OCI-LY1 (cell line): Measurements from ENCODE around the gene USP28.

Experiments used
- EZH2 ChIP-seq: fragments of 200-600 bp; sonication (generic), shearing (Covaris generic); IDR thresholded peaks from 2 replicates; pipeline ENCODE4 v1.8.0; 2017; ENCODE audit warnings: borderline replicate concordance, mixed run types, mild to moderate bottlenecking, antibody characterized with exemption, low read length, moderate library complexity, mixed read lengths
- TF ChIP-seq, protein P1 (sequence below): fragments of 200-600 bp; sonication (generic), shearing (Covaris generic); IDR thresholded peaks from 2 replicates; pipeline ENCODE4 v1.5.1; 2017; ENCODE audit warnings: mild to moderate bottlenecking, antibody characterized with exemption, low read length, moderate library complexity, mixed read lengths

DNA sequence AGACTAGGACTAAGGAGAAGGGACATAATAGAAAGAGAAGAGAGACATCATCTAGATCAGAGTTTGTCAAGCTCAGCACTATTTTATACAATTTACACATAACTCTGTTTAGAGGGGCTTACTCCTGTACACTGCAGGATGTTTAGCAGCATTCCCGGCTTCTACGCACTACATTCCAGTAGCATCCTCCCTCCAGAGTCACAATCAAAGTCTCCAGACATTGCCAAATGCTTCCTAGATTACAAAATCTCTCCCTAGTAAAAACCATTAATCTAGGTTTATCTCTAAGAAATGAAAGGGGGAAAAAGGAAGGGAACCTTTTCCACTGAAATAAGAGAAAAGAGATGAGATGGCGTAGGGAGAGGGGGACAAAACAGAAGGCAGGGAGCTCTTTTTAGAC is 4.0 kb downstream of the USP28 start:
- TF ChIP-seq, protein P1, sequence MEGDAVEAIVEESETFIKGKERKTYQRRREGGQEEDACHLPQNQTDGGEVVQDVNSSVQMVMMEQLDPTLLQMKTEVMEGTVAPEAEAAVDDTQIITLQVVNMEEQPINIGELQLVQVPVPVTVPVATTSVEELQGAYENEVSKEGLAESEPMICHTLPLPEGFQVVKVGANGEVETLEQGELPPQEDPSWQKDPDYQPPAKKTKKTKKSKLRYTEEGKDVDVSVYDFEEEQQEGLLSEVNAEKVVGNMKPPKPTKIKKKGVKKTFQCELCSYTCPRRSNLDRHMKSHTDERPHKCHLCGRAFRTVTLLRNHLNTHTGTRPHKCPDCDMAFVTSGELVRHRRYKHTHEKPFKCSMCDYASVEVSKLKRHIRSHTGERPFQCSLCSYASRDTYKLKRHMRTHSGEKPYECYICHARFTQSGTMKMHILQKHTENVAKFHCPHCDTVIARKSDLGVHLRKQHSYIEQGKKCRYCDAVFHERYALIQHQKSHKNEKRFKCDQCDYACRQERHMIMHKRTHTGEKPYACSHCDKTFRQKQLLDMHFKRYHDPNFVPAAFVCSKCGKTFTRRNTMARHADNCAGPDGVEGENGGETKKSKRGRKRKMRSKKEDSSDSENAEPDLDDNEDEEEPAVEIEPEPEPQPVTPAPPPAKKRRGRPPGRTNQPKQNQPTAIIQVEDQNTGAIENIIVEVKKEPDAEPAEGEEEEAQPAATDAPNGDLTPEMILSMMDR, result no peak
- TF ChIP-seq EZH2, result no peak
